Esophagus muscularis mucosa (tissue), 4 donors: ENCODE measurements around the gene CCNL1.

Experiments
- EP300 ChIP-seq: sonication (generic); formaldehyde crosslinking; IDR thresholded peaks from one replicate; pipeline ENCODE4 v1.6.1; 2017; ENCODE audit warnings: antibody characterized with exemption
- POLR2A ChIP-seq: fragments of 450-650 bp; IDR thresholded peaks from one replicate; pipeline ENCODE4 v1.6.1; 2017; ENCODE audit warnings: antibody characterized with exemption, moderate library complexity, mild to moderate bottlenecking, low read depth
- TF ChIP-seq, protein P1 (sequence below), 3 experiments: fragments of 200-600 bp in 2 of 3; fragments of 450-650 bp in 1 of 3; sonication (generic) in 2 of 3; IDR thresholded peaks; one replicate each; pipeline ENCODE4 v1.5.1; 2017 to 2019; ENCODE audit warnings: antibody characterized with exemption in 3 of 3, mild to moderate bottlenecking in 2 of 3, moderate library complexity in 1 of 3

DNA sequence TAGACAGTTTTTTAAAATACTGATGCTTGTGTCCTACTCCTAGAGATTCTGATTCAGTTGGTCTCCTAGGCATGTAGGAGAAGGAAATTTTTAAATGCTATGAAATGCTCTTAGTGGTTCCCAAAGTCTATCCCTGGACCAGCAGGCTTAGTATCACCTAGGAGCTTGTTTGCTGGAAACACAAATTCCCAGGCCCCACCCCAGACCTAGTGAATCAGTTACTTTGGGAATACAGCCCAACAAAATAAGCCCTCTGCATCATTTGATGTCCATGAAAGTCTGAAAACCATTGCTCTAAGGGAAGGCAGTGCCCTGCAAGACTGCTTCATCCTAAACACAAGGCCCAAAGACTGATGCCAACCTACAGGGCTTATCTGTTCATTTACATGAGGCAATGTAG, 36.3 kb downstream of the CCNL1 start:
- TF ChIP-seq, protein P1, sequence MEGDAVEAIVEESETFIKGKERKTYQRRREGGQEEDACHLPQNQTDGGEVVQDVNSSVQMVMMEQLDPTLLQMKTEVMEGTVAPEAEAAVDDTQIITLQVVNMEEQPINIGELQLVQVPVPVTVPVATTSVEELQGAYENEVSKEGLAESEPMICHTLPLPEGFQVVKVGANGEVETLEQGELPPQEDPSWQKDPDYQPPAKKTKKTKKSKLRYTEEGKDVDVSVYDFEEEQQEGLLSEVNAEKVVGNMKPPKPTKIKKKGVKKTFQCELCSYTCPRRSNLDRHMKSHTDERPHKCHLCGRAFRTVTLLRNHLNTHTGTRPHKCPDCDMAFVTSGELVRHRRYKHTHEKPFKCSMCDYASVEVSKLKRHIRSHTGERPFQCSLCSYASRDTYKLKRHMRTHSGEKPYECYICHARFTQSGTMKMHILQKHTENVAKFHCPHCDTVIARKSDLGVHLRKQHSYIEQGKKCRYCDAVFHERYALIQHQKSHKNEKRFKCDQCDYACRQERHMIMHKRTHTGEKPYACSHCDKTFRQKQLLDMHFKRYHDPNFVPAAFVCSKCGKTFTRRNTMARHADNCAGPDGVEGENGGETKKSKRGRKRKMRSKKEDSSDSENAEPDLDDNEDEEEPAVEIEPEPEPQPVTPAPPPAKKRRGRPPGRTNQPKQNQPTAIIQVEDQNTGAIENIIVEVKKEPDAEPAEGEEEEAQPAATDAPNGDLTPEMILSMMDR (IDR thresholded peaks at IDR 0.05) = no peak
- TF ChIP-seq POLR2A = no peak
- TF ChIP-seq EP300 = no peak
